HAP-1 (cell line): ENCODE measurements around the gene IRAK2.
"Not testable (repeated sequence)": the region's sequence is repeated elsewhere in the genome, so short reads cannot be mapped to it uniquely, and the experiment has no call there.

ENCODE experiments used
- DNase-seq, 2 experiments: peaks; one replicate each; pipeline ENCODE4 v3.0.0-alpha.2; 2016 to 2020; ENCODE audit warnings: low spot score in 2 of 2
- H3K27me3 ChIP-seq: fragments of 250-450 bp; sonication (Bioruptor Pico); 2 replicates; pipeline ENCODE4 v1.5.1; 2020; ENCODE audit warnings: low read depth, mild to moderate bottlenecking, moderate library complexity
- H3K36me3 ChIP-seq: fragments of 250-450 bp; sonication (Bioruptor Pico); replicated peaks from 2 replicates; pipeline ENCODE4 v1.5.1; 2020; ENCODE audit warnings: mild to moderate bottlenecking
- H3K4me1 ChIP-seq: fragments of 250-450 bp; sonication (Bioruptor Pico); 2 replicates; pipeline ENCODE4 v1.5.1; 2020; ENCODE audit warnings: mild to moderate bottlenecking
- H3K4me3 ChIP-seq: fragments of 250-450 bp; sonication (Bioruptor Pico); 2 replicates; pipeline ENCODE4 v1.5.1; 2020; ENCODE audit warnings: mild to moderate bottlenecking, moderate library complexity
- H3K9me3 ChIP-seq: fragments of 250-450 bp; sonication (Bioruptor Pico); 2 replicates; pipeline ENCODE4 v1.5.1; 2020; ENCODE audit warnings: mild to moderate bottlenecking, moderate library complexity
- in situ Hi-C: fragments of 300-500 bp; cut with MboI; formaldehyde crosslinking; loops from 3 replicates; pipeline ENCODE4 v1.14.3; 2020; ENCODE audit warnings: low sequenced_read_pairs, inconsistent platforms, mixed read lengths

The IRAK2 gene, protein sequence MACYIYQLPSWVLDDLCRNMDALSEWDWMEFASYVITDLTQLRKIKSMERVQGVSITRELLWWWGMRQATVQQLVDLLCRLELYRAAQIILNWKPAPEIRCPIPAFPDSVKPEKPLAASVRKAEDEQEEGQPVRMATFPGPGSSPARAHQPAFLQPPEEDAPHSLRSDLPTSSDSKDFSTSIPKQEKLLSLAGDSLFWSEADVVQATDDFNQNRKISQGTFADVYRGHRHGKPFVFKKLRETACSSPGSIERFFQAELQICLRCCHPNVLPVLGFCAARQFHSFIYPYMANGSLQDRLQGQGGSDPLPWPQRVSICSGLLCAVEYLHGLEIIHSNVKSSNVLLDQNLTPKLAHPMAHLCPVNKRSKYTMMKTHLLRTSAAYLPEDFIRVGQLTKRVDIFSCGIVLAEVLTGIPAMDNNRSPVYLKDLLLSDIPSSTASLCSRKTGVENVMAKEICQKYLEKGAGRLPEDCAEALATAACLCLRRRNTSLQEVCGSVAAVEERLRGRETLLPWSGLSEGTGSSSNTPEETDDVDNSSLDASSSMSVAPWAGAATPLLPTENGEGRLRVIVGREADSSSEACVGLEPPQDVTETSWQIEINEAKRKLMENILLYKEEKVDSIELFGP

DNA sequence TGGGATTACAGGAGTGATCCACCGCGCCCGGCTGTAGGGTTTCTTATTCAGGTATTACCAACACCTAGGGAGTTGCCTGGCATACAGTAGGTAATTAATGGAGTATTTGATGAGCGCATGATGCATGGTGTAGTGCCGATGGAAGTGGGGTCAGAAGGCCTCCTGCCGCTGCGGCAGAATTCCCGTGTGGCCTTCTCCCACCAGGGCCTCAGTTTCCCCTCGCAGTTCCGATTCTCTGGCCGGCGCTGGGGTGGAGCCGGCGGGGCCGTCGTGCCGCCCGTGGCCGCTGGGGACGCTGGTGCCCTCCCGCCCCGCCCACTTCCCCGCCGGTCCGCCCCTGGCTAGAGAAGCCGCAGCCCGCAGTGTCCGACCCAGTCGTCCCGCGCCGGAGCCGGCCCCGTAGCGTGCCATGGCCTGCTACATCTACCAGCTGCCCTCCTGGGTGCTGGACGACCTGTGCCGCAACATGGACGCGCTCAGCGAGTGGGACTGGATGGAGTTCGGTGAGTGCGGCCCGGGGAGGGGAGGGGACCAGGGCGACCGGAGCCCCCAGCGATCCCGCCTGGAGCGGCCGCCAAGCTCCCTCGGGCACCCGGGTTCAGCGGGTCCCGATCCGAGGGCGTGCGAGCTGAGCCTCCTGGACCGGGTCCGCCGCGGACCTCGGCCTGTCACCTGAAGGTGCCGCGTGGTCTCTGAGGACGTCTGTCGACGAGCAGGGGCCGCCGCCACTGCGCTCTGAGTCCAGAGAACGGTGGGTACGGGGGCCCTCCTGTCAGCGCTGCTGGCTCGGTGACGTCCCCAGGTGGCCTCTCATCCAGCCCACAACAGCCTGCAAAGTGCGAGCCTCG lies at the start of gene IRAK2:
Gene IRAK2, plus strand, starts transcription at position 374 of the 848 bp plus-strand sequence. Its CDS starts 36 bp downstream, at position 410.
- no peaks in the 10 kb centered on the region for H3K36me3 ChIP-seq
- peaks cover 5% of the 10 kb centered on the region; the same call in 1 of the 2 replicates for H3K9me3 ChIP-seq
- peak within 1 kb of the TSS; percentile 79 for H3K4me3 ChIP-seq
- H3K4me1 ChIP-seq, result no peaks in the 10 kb centered on the region; the same call in 1 of the 2 replicates
- peak; percentile 49 to 82 for DNase-seq
- in situ Hi-C loops, result no loop called here
- no peaks in the 10 kb centered on the region for H3K27me3 ChIP-seq

DNA sequence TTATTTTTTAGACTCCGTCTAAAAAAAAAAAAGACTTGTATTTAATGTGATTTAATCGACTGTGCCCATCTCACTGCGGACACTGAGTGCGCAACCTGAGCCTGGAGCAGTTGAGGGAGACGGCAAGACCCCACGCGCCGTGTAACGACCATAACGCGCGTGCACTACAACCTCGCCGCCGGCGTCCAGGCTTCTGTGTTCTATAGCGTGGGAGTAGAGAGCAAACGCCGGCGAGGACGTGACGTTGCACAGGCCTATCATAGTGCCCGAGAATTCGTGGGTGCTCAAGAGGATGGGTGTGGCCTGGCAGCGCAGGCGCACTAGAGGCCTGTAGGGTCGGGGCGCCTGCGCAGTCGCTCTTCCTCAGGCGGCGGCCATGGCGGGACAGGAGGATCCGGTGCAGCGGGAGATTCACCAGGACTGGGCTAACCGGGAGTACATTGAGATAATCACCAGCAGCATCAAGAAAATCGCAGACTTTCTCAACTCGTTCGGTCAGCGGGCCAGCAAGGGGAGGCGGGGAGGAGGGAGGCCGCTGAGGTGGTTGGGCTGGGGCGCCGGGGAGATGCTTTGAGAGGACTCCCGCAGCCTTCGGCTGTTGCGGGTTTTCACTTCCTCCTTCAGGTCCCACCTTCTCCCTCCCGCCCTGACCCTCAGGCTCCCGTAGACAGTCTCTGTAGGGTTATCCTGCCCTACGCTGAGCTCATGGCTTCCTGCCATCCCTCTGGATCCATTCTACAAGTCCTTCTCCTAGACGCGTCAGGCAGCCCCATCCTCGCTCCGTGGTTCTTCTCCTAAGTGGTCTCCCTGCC lies 49.2 kb upstream of the IRAK2 start, which contains the start of gene BRK1:
Gene BRK1, plus strand, starts transcription at position 350 of the 812 bp plus-strand sequence. Its CDS starts 27 bp downstream, at position 377.
- in situ Hi-C loops, result no loop called here

DNA sequence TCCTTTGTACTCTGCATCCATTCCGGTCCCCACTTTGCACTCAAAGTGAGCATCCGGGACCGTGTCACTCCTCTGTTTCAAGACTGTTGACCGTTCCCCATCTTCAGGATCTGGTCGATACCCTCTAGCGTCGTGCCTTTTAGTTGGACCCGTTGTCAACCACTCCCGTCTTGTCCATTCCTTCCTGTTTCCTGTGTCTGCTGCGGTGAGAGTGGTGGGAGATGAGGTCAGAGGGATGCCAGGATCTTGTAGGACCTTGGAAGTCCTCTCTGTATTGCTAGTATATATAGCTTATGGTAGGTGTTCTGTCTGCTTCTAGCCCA lies 48.6 kb upstream of the IRAK2 start:
- Histone ChIP-seq H3K36me3 (peaks cover 8% of the 10 kb centered on the region), H3K27me3 (no peaks in the 10 kb centered on the region), H3K9me3 (no peaks in the 10 kb centered on the region), H3K4me1 (peaks cover 8% of the 10 kb centered on the region; the same call in 1 of the 2 replicates), H3K4me3 (peak overlapping the region; percentile 97)
- DNase-seq, result no peak
- in situ Hi-C loops, result no loop called here

More for the DNA sequence above, 49.2 kb upstream of the IRAK2 start, which contains the start of gene BRK1:
- peak within 1 kb of the TSS; percentile 97 for H3K4me3 ChIP-seq
- H3K27me3 ChIP-seq, result no peaks in the 10 kb centered on the region
- peaks cover 8% of the 10 kb centered on the region; the same call in 1 of the 2 replicates for H3K4me1 ChIP-seq
- peak; percentile 93 to 95 for DNase-seq
- no peaks in the 10 kb centered on the region for H3K9me3 ChIP-seq
- peaks cover 4% of the 10 kb centered on the region for H3K36me3 ChIP-seq

DNA sequence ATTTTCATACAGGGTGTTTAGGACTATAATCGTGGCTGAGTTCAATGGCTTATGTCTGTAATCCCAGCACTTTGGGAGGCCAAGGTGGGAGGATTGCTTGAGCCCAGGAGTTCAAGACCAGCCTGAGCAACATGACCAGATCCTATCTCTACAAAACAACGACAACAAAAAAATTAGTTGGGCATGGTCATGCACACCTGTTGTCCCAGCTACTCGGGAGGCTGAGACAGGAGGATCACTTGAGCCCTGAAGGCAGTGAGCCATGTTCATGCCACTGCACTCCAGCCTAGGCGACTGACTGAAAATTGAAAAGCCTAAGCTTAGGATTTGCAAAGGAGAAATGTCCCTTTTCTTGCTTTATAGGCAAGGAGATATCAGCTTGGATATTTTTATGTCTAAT lies 47.8 kb upstream of the IRAK2 start:
- Histone ChIP-seq H3K27me3 (no peaks in the 10 kb centered on the region), H3K4me3 (peak overlapping the region; percentile 97), H3K4me1 (peaks cover 8% of the 10 kb centered on the region; the same call in 1 of the 2 replicates), H3K36me3 (peaks cover 8% of the 10 kb centered on the region), H3K9me3 (no peaks in the 10 kb centered on the region)
- DNase-seq, result no peak
- in situ Hi-C loops, result no loop called here

DNA sequence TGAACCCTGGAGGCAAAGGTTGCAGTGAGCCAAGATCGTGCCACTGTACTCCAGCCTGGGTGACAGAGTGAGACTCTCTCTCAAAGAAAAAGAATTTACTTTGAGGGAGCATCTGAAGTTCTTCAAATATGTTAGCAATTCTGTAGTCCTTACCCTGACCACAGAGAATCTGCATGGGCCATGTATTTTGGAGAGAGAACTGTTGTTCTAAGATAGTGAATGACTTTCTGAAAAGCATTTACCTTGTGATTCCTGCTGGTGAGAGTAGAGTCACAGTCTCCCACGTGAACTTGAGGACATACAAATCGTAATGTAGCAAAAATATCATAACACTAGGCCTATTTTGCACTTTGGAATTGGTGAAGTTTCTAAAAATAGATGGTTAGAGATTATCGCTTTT lies 45.3 kb upstream of the IRAK2 start:
- in situ Hi-C loops, result no loop called here
- H3K27me3 ChIP-seq, result no peaks in the 10 kb centered on the region
- no peak overlapping the region for H3K4me3 ChIP-seq
- peaks cover 8% of the 10 kb centered on the region for H3K4me1 ChIP-seq
- H3K9me3 ChIP-seq, result no peaks in the 10 kb centered on the region
- DNase-seq, result no peak
- H3K36me3 ChIP-seq, result peaks cover 8% of the 10 kb centered on the region

DNA sequence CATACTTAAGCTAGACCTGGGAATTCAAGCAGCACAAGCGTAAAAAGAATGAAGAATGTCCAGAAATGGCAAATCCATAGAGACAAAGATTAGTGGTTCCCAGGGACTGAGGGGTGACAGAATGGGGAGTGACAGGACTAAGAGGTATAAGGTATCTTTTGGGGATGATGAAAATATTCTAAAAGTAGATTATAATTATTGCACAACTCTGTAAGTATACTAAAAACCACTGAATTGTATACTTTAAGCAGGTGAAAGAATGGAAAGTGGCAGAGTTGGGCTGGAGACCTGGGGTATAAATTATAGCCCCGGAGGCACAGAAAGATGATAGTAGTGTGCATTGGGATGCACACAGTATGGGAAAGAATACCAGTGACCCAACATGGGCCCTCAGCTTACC lies 43.7 kb upstream of the IRAK2 start:
- Histone ChIP-seq H3K36me3 (peaks cover 20% of the 10 kb centered on the region), H3K27me3 (no peaks in the 10 kb centered on the region), H3K9me3 (no peaks in the 10 kb centered on the region), H3K4me1 (peaks cover 4% of the 10 kb centered on the region), H3K4me3 (no peak overlapping the region)
- no peak for DNase-seq
- in situ Hi-C loops, result no loop called here

DNA sequence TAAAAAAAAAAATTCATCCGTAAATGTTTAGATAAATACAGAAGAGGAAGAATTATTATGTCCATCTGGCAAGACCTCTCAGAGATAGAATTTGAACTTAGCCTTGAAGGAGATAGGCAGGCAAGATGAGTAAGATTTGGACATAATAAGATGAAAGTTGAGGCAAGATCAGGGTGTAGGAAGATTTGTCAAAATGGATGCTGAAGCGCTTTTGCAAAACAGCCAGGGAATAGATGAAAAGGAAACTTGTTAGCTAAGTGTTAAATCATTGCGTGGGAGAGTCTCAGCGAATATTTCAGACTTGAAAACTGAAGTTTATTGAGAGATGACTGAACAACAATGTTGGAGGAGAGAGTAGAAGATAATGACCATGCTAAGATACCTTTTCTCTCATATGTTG lies 42.0 kb upstream of the IRAK2 start:
- Histone ChIP-seq H3K27me3 (no peaks in the 10 kb centered on the region), H3K36me3 (peaks cover 34% of the 10 kb centered on the region), H3K4me1 (no peaks in the 10 kb centered on the region; the same call in 1 of the 2 replicates), H3K9me3 (no peaks in the 10 kb centered on the region), H3K4me3 (no peak overlapping the region)
- in situ Hi-C loops, result no loop called here
- DNase-seq, result no peak

DNA sequence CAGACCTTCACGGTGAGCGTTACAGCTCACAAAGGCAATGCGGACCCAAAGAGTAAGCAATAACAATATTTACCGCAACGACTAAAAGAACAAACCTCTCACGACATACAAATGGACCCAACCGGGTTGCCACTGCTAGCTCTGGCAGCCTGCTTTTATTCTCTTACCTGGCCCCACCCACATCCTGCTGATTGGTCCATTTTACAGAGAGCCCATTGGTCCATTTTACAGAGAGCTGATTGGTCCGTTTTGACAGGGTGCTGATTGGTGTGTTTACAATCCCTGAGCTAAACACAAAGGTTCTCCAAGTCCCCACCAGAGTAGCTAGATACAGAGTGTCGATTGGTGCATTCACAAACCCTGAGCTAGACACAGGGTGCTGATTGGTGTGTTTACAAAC lies 28.8 kb upstream of the IRAK2 start:
- H3K9me3 ChIP-seq, H3K27me3 ChIP-seq, H3K4me3 ChIP-seq, H3K4me1 ChIP-seq, in situ Hi-C loops, H3K36me3 ChIP-seq, DNase-seq: not testable (repeated sequence)

DNA sequence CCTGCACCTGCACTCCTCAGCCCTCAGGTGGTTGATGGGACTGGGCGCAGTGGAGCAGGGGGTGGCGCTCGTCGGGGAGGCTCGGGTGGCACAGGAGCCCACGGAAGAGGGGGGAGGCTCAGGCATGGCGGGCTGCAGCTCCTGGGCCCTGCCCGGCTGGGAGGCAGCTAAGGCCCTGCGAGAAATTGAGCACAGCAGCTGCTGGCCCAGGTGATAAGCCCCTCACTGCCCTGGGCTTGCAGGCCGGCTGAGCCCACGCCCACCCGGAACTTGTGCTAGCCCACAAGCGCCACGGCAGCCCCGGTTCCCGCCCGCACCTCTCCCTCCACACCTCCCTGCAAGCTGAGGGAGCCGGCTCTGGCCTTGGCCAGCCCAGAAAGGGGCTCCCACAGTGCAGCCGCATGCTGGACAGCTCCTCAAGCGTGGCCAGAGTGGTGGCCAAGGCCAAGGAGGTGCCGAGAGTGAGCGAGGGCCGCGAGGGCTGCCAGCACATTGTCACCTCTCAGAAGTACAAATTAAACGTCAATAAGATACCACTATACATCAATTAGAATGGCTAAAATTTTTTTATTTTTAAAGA lies 28.2 kb upstream of the IRAK2 start:
- Histone ChIP-seq H3K4me3 (no peak overlapping the region), H3K9me3 (no peaks in the 10 kb centered on the region), H3K4me1 (no peaks in the 10 kb centered on the region), H3K27me3 (no peaks in the 10 kb centered on the region), H3K36me3 (no peaks in the 10 kb centered on the region)
- in situ Hi-C loops, result no loop called here
- DNase-seq, result no peak

DNA sequence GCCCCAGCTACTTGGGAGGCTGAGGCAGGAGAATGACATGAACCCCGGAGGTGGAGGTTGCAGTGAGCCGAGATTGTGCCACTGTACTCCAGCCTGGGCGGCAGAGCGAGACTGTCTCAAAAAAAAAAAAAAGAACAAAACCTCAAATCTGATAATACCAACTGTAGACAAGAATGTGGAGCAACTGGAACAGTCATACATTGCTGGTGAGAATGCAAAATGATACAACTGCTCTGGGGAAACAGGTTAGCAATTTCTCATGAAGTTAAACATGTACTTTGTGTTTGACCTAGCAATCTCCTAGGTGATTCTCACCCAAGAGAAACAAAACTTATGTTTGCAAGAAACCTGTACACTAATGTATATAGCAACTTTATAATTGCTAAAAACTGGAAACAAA lies 27.5 kb upstream of the IRAK2 start:
- in situ Hi-C loops, result no loop called here
- H3K4me3 ChIP-seq, result no peak overlapping the region
- DNase-seq, result no peak
- H3K27me3 ChIP-seq, result no peaks in the 10 kb centered on the region
- H3K4me1 ChIP-seq, result no peaks in the 10 kb centered on the region
- no peaks in the 10 kb centered on the region; the same call in 1 of the 2 replicates for H3K36me3 ChIP-seq
- H3K9me3 ChIP-seq, result no peaks in the 10 kb centered on the region

DNA sequence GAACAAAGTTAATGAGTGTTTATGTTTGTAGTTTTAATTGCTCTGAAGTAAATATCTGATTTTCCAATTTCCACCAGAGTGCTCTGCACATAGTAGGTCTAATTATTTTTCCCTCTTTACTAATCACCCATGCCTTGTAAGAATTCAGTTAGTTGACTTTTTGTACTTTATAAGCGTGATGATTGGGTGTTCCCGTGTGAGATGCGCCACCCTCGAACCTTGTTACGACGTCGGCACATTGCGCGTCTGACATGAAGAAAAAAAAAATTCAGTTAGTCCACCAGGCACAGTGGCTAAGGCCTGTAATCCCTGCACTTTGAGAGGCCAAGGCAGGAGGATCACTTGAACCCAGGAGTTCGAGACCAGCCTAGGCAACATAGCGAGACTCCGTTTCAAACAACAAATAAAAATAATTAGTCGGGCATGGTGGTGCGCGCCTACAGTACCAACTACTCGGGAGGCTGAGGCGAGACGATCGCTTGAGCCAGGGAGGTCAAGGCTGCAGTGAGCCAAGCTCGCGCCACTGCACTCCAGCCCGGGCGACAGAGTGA lies 23.6 kb upstream of the IRAK2 start:
- no peak for DNase-seq
- H3K4me1 ChIP-seq, result peaks cover 2% of the 10 kb centered on the region; the same call in 1 of the 2 replicates
- peaks cover 12% of the 10 kb centered on the region for H3K36me3 ChIP-seq
- H3K9me3 ChIP-seq, result no peaks in the 10 kb centered on the region
- H3K27me3 ChIP-seq, result no peaks in the 10 kb centered on the region
- H3K4me3 ChIP-seq, result no peak overlapping the region; the same call in 1 of the 2 replicates
- in situ Hi-C loops, result no loop called here

DNA sequence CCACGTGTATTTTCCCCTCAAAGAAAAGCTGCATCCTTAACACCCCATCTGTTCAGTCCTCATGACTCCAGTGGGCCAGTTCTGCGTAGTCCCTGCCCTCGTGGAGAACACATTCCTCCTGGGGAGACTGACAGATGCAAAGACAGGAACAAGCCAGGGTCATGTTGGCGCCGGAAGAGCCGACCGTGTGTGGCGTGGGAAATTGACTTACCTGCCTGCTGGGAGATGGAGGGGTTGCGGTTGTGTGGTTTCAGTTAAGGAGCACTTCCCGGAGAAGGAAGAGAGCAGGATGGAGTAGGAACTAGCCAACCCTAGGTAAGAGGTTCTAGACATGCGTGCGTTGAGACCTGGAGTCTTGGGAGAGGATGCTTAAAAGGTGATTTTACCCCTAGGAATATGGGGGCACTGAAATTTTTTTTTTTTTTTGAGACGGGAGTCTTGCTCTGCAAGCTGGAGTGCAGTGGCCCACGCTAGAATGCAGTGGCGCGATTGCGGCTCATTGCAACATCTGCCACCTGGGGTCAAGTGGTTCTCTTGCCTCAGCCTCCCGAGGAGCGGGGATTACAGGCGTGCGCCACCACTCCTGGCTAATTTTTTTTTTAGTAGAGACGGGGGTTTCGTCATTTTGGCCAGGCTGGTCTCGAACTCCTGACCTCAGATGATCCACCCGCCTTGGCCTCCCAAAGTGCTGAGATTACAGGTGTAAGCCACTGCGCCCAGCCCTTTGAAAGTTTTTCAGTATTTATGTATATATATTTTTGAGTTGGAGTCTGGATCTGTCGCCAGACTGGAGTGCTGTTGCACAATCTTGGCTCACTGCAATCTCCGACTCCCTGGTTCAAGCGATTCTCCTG lies 21.8 kb upstream of the IRAK2 start:
- peak; percentile 34 to 43 for DNase-seq
- H3K9me3 ChIP-seq, result no peaks in the 10 kb centered on the region
- in situ Hi-C loops, result no loop called here
- H3K4me1 ChIP-seq, result peaks cover 2% of the 10 kb centered on the region; the same call in 1 of the 2 replicates
- no peaks in the 10 kb centered on the region for H3K27me3 ChIP-seq
- peaks cover 27% of the 10 kb centered on the region for H3K36me3 ChIP-seq
- H3K4me3 ChIP-seq, result peak overlapping the region; percentile 94
